A549 (cell line): ENCODE results near the gene GRM4.

ENCODE experiments used
- CEBPB ChIP-seq, 2 experiments: fragments of >200 bp in 1 of 2; sonication (Bioruptor Twin) in 1 of 2; formaldehyde crosslinking in 1 of 2; IDR thresholded peaks; 2 replicates each; pipeline ENCODE4 v1.6.1; 2012 to 2016
- CTCF ChIP-seq: fragments of >200 bp; sonication (Bioruptor Twin); formaldehyde crosslinking; IDR thresholded peaks from 3 replicates; pipeline ENCODE4 v1.5.1; 2016
- EP300 ChIP-seq, 2 experiments: fragments of >200 bp; sonication (Bioruptor Twin); formaldehyde crosslinking; IDR thresholded peaks; 2 replicates in 1 of 2; 3 replicates in 1 of 2; pipeline ENCODE4 v1.6.1; 2016 to 2017
- HDAC2 ChIP-seq: fragments of 200-600 bp; sonication (generic); IDR thresholded peaks from 2 replicates; pipeline ENCODE4 v1.6.1; 2016
- JUN ChIP-seq, 2 experiments: fragments of >200 bp; sonication (Bioruptor Twin); formaldehyde crosslinking; IDR thresholded peaks; 2 replicates in 1 of 2; 3 replicates in 1 of 2; pipeline ENCODE4 v1.6.1; 2016 to 2017
- MAX ChIP-seq: IDR thresholded peaks from 2 replicates; pipeline ENCODE4 v1.6.1; 2012
- MYC ChIP-seq: IDR thresholded peaks from 2 replicates; pipeline ENCODE4 v1.6.1; 2012; ENCODE audit warnings: mild to moderate bottlenecking, inconsistent platforms, low read length, improper control_type of control experiment, borderline replicate concordance
- PBX3 ChIP-seq: IDR thresholded peaks from 2 replicates; pipeline ENCODE4 v1.6.1; 2012
- POLR2A ChIP-seq: IDR thresholded peaks from 2 replicates; pipeline ENCODE4 v1.6.1; 2012; ENCODE audit warnings: mild to moderate bottlenecking, low read length
- RAD21 ChIP-seq, 2 experiments: fragments of >200 bp in 1 of 2; sonication (Bioruptor Twin) in 1 of 2; formaldehyde crosslinking in 1 of 2; IDR thresholded peaks in 1 of 2; conservative IDR thresholded peaks in 1 of 2; 2 replicates in 1 of 2; 3 replicates in 1 of 2; pipeline ENCODE4 v1.6.1; 2012 to 2018; ENCODE audit warnings: inconsistent platforms in 1 of 2
- REST ChIP-seq: fragments of 200-600 bp; sonication (generic); IDR thresholded peaks from 2 replicates; pipeline ENCODE4 v1.6.1; 2016; ENCODE audit warnings: antibody characterized with exemption, mild to moderate bottlenecking, moderate library complexity
- SMC3 ChIP-seq: fragments of >200 bp; sonication (Bioruptor Twin); formaldehyde crosslinking; IDR thresholded peaks from 3 replicates; pipeline ENCODE4 v1.6.1; 2018; ENCODE audit warnings: inconsistent platforms

- TF ChIP-seq CTCF (no peak), POLR2A (no peak), HDAC2 (no peak), MYC (no peak), EP300 (IDR thresholded peaks at IDR 0.05) (no peak), CEBPB (IDR thresholded peaks at IDR 0.05) (no peak), PBX3 (no peak), SMC3 (no peak), REST (no peak), MAX (no peak), RAD21 (conservative IDR thresholded peaks at IDR 0.05 in 1 of 2, IDR thresholded peaks at IDR 0.05 in 1 of 2) (no peak), JUN (IDR thresholded peaks at IDR 0.05) (no peak)
These were observed 174.3 kb downstream of the GRM4 start for GRCh38 chr6:33971580-33971979.
